Kidney epithelial cell (primary cell): ENCODE measurements around the gene PRKCD. TPM values are rescaled to one million over a fixed set of nuclear protein-coding genes. Genes with fewer than 3 reads are reported as not detected.

ENCODE experiments used
- DNase-seq: peaks from one replicate; pipeline ENCODE4 v3.0.0-alpha.2; 2010; ENCODE audit warnings: low read depth
- H3K27me3 ChIP-seq: 2 replicates; pipeline ENCODE4 v1.6.0; 2011; ENCODE audit warnings: low read length; ENCODE audit not compliant: control insufficient read depth, insufficient read depth
- H3K36me3 ChIP-seq: 2 replicates; pipeline ENCODE4 v1.5.1; 2011; ENCODE audit warnings: low read length; ENCODE audit not compliant: control insufficient read depth, insufficient read depth
- H3K4me3 ChIP-seq: 2 replicates; pipeline ENCODE4 v1.5.1; 2011; ENCODE audit warnings: low read depth, mild to moderate bottlenecking, control low read depth, low read length
- CTCF ChIP-seq: IDR thresholded peaks from 2 replicates; pipeline ENCODE4 v1.5.1; 2011; ENCODE audit warnings: mild to moderate bottlenecking, moderate library complexity, low read length, control low read depth, inconsistent platforms; ENCODE audit not compliant: insufficient read depth, poor library complexity, severe bottlenecking
- total RNA-seq: library from RNA; depleted of rRNA; stranded (reverse); fragments of >200 nt; gene quantifications from 2 replicates; pipeline ENCODE4 v1.2.3, GENCODE V29; 2015

Gene PRKCD
- total RNA-seq, 1 donor from 2014 or later, result 6.9 TPM

- no peaks in the 10 kb centered on the region for H3K36me3 ChIP-seq
- H3K4me3 ChIP-seq, result no peak overlapping the region
- no peak for TF ChIP-seq CTCF
- DNase-seq, result no peak
- H3K27me3 ChIP-seq, result no peaks in the 10 kb centered on the region
These were observed 81.1 kb downstream of the PRKCD start for GRCh38 chr3:53242155-53242554.

Other genes starting within 250 kb of the PRKCD start
- gene SFMBT1, start 115.1 kb upstream of the PRKCD start, total RNA-seq, result 6.1 and 15.6 TPM in 2 replicates
- 18.6 and 20.3 TPM in 2 replicates for gene RFT1, start 30.8 kb upstream of the PRKCD start, total RNA-seq
- 368 and 373 TPM in 2 replicates for gene TKT, start 94.8 kb downstream of the PRKCD start, total RNA-seq
- 15.6 and 21.0 TPM in 2 replicates for gene DCP1A, start 186.3 kb downstream of the PRKCD start, total RNA-seq